SK-N-SH (cell line): ENCODE measurements around the gene TBC1D5.

Experiments
- EP300 ChIP-seq, 2 experiments: IDR thresholded peaks; 2 replicates each; pipeline versions ENCODE4 v1.4.0 to v1.6.1; 2012; ENCODE audit warnings: borderline replicate concordance in 1 of 2, low read depth in 1 of 2, low read length in 1 of 2
- MXI1 ChIP-seq: IDR thresholded peaks from 2 replicates; pipeline ENCODE4 v1.6.1; 2012; ENCODE audit warnings: mild to moderate bottlenecking, low read depth, low read length, improper control_type of control experiment
- POLR2AphosphoS5 ChIP-seq: IDR thresholded peaks from 2 replicates; pipeline ENCODE4 v1.6.1; 2012; ENCODE audit warnings: low read depth, low read length
- RAD21 ChIP-seq: IDR thresholded peaks from 2 replicates; pipeline ENCODE4 v1.6.1; 2012; ENCODE audit warnings: mild to moderate bottlenecking, low read length
- RFX5 ChIP-seq: IDR thresholded peaks from 2 replicates; pipeline ENCODE4 v1.6.1; 2012; ENCODE audit warnings: mild to moderate bottlenecking, improper control_type of control experiment, low read length
- TF ChIP-seq, protein P1 (sequence below): fragments of 200-600 bp; sonication (generic); IDR thresholded peaks from 2 replicates; pipeline ENCODE4 v1.6.1; 2017; ENCODE audit warnings: antibody characterized with exemption, mild to moderate bottlenecking, moderate library complexity
- TF ChIP-seq, protein P2 (sequence below): IDR thresholded peaks from 2 replicates; pipeline ENCODE4 v1.6.1; 2012; ENCODE audit warnings: mild to moderate bottlenecking, low read depth, low read length, moderate library complexity

DNA sequence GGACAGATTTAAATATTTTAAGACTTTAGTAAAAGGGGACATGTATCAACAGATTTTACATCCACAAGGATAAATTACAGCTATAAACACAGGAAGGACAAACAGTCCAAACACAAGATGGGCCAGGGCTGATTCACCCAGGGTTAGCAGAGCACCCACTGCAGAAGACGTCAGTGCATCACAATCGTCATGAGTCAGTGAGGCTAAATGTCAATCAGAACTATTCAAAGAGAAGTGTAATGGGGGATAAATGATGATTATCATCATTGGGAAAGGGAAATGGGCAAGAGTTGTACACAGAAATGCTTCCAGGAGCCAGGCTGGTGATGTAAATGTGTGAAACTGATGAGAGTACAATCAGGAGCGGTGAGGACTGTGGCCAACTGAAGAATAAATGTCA is 630.8 kb downstream of the TBC1D5 start:
- TF ChIP-seq, protein P1, sequence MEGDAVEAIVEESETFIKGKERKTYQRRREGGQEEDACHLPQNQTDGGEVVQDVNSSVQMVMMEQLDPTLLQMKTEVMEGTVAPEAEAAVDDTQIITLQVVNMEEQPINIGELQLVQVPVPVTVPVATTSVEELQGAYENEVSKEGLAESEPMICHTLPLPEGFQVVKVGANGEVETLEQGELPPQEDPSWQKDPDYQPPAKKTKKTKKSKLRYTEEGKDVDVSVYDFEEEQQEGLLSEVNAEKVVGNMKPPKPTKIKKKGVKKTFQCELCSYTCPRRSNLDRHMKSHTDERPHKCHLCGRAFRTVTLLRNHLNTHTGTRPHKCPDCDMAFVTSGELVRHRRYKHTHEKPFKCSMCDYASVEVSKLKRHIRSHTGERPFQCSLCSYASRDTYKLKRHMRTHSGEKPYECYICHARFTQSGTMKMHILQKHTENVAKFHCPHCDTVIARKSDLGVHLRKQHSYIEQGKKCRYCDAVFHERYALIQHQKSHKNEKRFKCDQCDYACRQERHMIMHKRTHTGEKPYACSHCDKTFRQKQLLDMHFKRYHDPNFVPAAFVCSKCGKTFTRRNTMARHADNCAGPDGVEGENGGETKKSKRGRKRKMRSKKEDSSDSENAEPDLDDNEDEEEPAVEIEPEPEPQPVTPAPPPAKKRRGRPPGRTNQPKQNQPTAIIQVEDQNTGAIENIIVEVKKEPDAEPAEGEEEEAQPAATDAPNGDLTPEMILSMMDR, result no peak
- TF ChIP-seq, protein P2, sequence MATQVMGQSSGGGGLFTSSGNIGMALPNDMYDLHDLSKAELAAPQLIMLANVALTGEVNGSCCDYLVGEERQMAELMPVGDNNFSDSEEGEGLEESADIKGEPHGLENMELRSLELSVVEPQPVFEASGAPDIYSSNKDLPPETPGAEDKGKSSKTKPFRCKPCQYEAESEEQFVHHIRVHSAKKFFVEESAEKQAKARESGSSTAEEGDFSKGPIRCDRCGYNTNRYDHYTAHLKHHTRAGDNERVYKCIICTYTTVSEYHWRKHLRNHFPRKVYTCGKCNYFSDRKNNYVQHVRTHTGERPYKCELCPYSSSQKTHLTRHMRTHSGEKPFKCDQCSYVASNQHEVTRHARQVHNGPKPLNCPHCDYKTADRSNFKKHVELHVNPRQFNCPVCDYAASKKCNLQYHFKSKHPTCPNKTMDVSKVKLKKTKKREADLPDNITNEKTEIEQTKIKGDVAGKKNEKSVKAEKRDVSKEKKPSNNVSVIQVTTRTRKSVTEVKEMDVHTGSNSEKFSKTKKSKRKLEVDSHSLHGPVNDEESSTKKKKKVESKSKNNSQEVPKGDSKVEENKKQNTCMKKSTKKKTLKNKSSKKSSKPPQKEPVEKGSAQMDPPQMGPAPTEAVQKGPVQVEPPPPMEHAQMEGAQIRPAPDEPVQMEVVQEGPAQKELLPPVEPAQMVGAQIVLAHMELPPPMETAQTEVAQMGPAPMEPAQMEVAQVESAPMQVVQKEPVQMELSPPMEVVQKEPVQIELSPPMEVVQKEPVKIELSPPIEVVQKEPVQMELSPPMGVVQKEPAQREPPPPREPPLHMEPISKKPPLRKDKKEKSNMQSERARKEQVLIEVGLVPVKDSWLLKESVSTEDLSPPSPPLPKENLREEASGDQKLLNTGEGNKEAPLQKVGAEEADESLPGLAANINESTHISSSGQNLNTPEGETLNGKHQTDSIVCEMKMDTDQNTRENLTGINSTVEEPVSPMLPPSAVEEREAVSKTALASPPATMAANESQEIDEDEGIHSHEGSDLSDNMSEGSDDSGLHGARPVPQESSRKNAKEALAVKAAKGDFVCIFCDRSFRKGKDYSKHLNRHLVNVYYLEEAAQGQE, result no peak
- no peak for TF ChIP-seq RFX5
- no peak for TF ChIP-seq POLR2AphosphoS5
- no peak for TF ChIP-seq MXI1
- no peak for TF ChIP-seq RAD21
- no peak for TF ChIP-seq EP300 (IDR thresholded peaks at IDR 0.05; ENCODE audit: borderline replicate concordance in 1 of 2, low read depth in 1 of 2, low read length in 1 of 2)
